Panc1 (cell line): Measurements from ENCODE around the gene HBA1.
"Not testable (repeated sequence)": the region's sequence is repeated elsewhere in the genome, so short reads cannot be mapped to it uniquely, and the experiment has no call there.

Experiments used
- CTCF ChIP-seq: fragments of 450-650 bp; IDR thresholded peaks from 2 replicates; pipeline ENCODE4 v1.5.1; 2017; ENCODE audit warnings: mild to moderate bottlenecking
- SIN3A ChIP-seq: IDR thresholded peaks from 2 replicates; pipeline ENCODE4 v1.6.1; 2012; ENCODE audit warnings: low read depth, mild to moderate bottlenecking, low read length, moderate library complexity, borderline replicate concordance; ENCODE audit not compliant: insufficient read depth

- not testable (repeated sequence) for TF ChIP-seq CTCF, SIN3A
Observed at GRCh38 chr16:153129-153521, 23.4 kb upstream of the HBA1 start.
